T-cell (primary cell): ENCODE measurements around the gene EPG5. TPM values are rescaled to one million over a fixed set of nuclear protein-coding genes. Genes with fewer than 3 reads are reported as not detected.

Experiments used
- ATAC-seq, 4 experiments: fragments of 200-7000 bp in 3 of 4; fragments of 150-1000 bp in 1 of 4; cut with Tn5 transposase; replicated peaks in 1 of 4; 1 replicate in 3 of 4; 2 replicates in 1 of 4; pipeline ENCODE4 v1.10.0; 2021; ENCODE audit warnings: moderate library complexity in 3 of 4, mild to moderate bottlenecking in 2 of 4, moderate number of reproducible peaks in 1 of 4
- CTCF ChIA-PET, 2 donors: fragments of 300-600 bp; sonication (Branson Sonifier 250); formaldehyde crosslinking; loops; one replicate each; lab custom pipeline; 2022; ENCODE audit warnings: antibody characterized with exemption in 2 of 2; lab: Charles Lee
- POLR2A ChIA-PET, 2 donors: fragments of 300-600 bp; sonication (Branson Sonifier 250); formaldehyde crosslinking; loops; one replicate each; lab custom pipeline; 2022; ENCODE audit warnings: antibody characterized with exemption in 2 of 2; lab: Charles Lee
- DNase-seq, 35 experiments: peaks; one replicate each; pipeline versions ENCODE4 v3.0.0 to v3.0.0-alpha.2; 2013 to 2023
- H3K27ac ChIP-seq: one replicate; pipeline ENCODE4 v1.5.1; 2013; ENCODE audit warnings: low read length
- H3K27me3 ChIP-seq, 2 experiments: replicated peaks in 1 of 2; 1 replicate in 1 of 2; 2 replicates in 1 of 2; pipeline versions ENCODE4 v1.6.1 to v1.7.0; 2013; ENCODE audit warnings: low read length in 1 of 2, mixed read lengths in 1 of 2; ENCODE audit not compliant: control insufficient read depth in 2 of 2, insufficient read depth in 2 of 2; ENCODE audit errors: extremely low read depth in 1 of 2
- H3K36me3 ChIP-seq, 2 donors: 1 replicate in 1 of 2; 2 replicates in 1 of 2; pipeline versions ENCODE4 v1.6.1 to v1.7.0; 2013; ENCODE audit warnings: low read length in 1 of 2; ENCODE audit not compliant: control insufficient read depth in 2 of 2, insufficient read depth in 1 of 2; ENCODE audit errors: extremely low read depth in 1 of 2
- H3K4me1 ChIP-seq, 2 experiments: 1 replicate in 1 of 2; 2 replicates in 1 of 2; pipeline versions ENCODE4 v1.6.1 to v1.7.0; 2013; ENCODE audit warnings: low read length in 2 of 2, mixed read lengths in 1 of 2; ENCODE audit not compliant: insufficient read depth in 2 of 2, control insufficient read depth in 1 of 2; ENCODE audit errors: extremely low read depth in 1 of 2
- H3K4me3 ChIP-seq, 2 donors: 1 replicate in 1 of 2; 2 replicates in 1 of 2; pipeline versions ENCODE4 v1.5.1 to v1.7.0; 2013; ENCODE audit warnings: mild to moderate bottlenecking in 2 of 2, low read length in 1 of 2, moderate library complexity in 1 of 2; ENCODE audit not compliant: control insufficient read depth in 1 of 2; ENCODE audit errors: extremely low read depth in 1 of 2
- H3K9me3 ChIP-seq: 2 replicates; pipeline ENCODE4 v1.7.0; 2013
- H3K27ac Mint-ChIP-seq, 2 donors: one replicate each; pipeline ENCODE4 v1.8.0; 2020 to 2021; ENCODE audit warnings: mild to moderate bottlenecking in 2 of 2, mixed read lengths in 2 of 2
- H3K27me3 Mint-ChIP-seq, 2 donors: one replicate each; pipeline ENCODE4 v1.8.0; 2021 to 2022; ENCODE audit warnings: mixed read lengths in 2 of 2
- H3K36me3 Mint-ChIP-seq: one replicate; pipeline ENCODE4 v1.8.0; 2021; ENCODE audit warnings: mixed read lengths
- H3K4me1 Mint-ChIP-seq, 3 donors: one replicate each; pipeline ENCODE4 v1.8.0; 2020 to 2022; ENCODE audit warnings: mixed read lengths in 3 of 3, mild to moderate bottlenecking in 1 of 3
- H3K4me3 Mint-ChIP-seq, 3 donors: one replicate each; pipeline ENCODE4 v1.8.0; 2020 to 2022; ENCODE audit warnings: mild to moderate bottlenecking in 3 of 3, mixed read lengths in 3 of 3, moderate library complexity in 3 of 3
- H3K9me3 Mint-ChIP-seq, 3 donors: one replicate each; pipeline ENCODE4 v1.8.0; 2020 to 2022; ENCODE audit warnings: mixed read lengths in 3 of 3
- WGBS: methylation state at CpG from one replicate; pipeline ENCODE4 v1.1.5; 2013; ENCODE audit warnings: missing lambda C conversion rate; ENCODE audit not compliant: insufficient coverage; 5-methylcytosine and 5-hydroxymethylcytosine counted together
- total RNA-seq, 35 experiments: library from RNA in 6 of 35; stranded (reverse) in 6 of 35; fragments of 120-200 nt in 1 of 35; gene quantifications; one replicate each; pipeline versions ENCODE4 v1.2.1 to v1.2.4 and lab custom pipeline; 2013 to 2026

Gene EPG5, protein sequence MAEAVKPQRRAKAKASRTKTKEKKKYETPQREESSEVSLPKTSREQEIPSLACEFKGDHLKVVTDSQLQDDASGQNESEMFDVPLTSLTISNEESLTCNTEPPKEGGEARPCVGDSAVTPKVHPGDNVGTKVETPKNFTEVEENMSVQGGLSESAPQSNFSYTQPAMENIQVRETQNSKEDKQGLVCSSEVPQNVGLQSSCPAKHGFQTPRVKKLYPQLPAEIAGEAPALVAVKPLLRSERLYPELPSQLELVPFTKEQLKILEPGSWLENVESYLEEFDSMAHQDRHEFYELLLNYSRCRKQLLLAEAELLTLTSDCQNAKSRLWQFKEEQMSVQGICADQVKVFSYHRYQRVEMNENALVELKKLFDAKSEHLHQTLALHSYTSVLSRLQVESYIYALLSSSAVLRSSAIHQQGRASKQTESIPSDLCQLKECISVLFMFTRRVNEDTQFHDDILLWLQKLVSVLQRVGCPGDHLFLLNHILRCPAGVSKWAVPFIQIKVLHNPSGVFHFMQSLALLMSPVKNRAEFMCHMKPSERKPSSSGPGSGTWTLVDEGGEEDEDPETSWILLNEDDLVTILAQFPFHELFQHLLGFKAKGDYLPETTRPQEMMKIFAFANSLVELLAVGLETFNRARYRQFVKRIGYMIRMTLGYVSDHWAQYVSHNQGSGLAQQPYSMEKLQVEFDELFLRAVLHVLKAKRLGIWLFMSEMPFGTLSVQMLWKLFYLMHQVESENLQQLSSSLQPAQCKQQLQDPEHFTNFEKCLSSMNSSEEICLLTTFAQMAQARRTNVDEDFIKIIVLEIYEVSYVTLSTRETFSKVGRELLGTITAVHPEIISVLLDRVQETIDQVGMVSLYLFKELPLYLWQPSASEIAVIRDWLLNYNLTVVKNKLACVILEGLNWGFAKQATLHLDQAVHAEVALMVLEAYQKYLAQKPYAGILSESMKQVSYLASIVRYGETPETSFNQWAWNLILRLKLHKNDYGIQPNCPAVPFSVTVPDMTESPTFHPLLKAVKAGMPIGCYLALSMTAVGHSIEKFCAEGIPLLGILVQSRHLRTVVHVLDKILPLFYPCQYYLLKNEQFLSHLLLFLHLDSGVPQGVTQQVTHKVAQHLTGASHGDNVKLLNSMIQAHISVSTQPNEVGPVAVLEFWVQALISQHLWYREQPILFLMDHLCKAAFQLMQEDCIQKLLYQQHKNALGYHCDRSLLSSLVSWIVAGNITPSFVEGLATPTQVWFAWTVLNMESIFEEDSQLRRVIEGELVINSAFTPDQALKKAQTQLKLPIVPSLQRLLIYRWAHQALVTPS (N-terminal part only)
- 10 to 100 TPM; 39.2 to 54.4 (median 42.6) TPM for total RNA-seq
- total RNA-seq (2013), result 42.9 TPM
- total RNA-seq (lab: John Stamatoyannopoulos, UW), result 34.0 to 202 (median 117) reads per million in 29 experiments

GRCh38 chr18:45967007-45967706 lies at the start of gene EPG5:
Gene EPG5, minus strand, starts transcription at chr18:45967329. Its CDS starts 90 bp downstream, at chr18:45967239.
- Histone ChIP-seq H3K36me3 (peaks cover 0 to 6% of the 10 kb centered on the region in 2 donors), H3K27ac (peak within 1 kb of the TSS; percentile 59), H3K4me3 (peak within 1 kb of the TSS; percentile 78 to 89), H3K27me3 (no peaks in the 10 kb centered on the region), H3K9me3 (no peaks in the 10 kb centered on the region), H3K4me1 (peaks cover 14 to 28% of the 10 kb centered on the region in 2 experiments)
- Mint-ChIP-seq H3K4me1 (peaks cover 44 to 56% (median 46%) of the 10 kb centered on the region in 3 donors), H3K4me3 (peak within 1 kb of the TSS; percentile 87 to 99 (median 98)), H3K27ac (peak within 1 kb of the TSS; percentile 92 to 98), H3K27me3 (no peaks in the 10 kb centered on the region), H3K9me3 (no peaks in the 10 kb centered on the region), H3K36me3 (peaks cover 12% of the 10 kb centered on the region)
- POLR2A ChIA-PET, result no interaction called here
- CTCF ChIA-PET, result no interaction called here
- ATAC-seq (peak; percentile 92 to 98 (median 96)), DNase-seq (peak; percentile 73 to 93 (median 85))
- WGBS, result under 1% methylated on average over 47 of the region's 50 CpGs

DNA sequence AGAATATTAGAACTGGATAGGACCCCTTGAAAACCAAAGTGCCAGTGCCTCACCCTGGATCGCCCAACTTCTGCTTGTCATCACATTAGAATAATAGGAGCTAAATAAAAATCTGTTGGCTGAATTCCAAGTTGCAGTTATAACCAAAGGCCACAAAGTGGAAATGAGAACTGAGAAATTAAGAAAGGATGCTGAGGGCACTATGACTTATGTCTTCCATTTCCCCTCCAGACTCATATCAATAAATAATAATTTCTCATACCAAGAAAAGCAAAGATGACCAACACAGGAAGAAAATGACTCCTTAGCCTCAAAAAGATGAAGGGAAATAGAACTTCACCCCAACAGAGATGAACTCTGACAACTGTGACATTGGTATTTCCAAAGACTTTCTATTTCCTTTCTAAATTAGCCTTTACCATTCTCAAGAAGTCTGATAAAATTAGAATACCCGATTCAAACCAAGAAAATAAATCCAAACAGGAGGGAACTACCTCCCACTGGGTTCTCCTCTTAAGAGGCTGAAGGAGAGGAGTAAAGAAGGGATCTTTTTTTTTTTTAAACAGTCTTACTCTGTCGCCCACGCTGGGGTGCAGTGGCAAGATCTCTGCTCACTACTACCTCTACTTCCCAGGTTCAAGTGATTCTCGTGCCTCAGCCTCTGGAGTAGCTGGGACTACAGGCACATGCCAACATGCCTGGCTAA lies 46.5 kb upstream of the EPG5 start:
- Histone ChIP-seq H3K4me3 (no peak overlapping the region), H3K27ac (no peak overlapping the region), H3K9me3 (no peaks in the 10 kb centered on the region), H3K4me1 (no peaks in the 10 kb centered on the region), H3K36me3 (peaks cover 0 to 12% of the 10 kb centered on the region in 2 donors), H3K27me3 (no peaks in the 10 kb centered on the region)
- Mint-ChIP-seq H3K27ac (peak overlapping the region in 1 of 2 donors; percentile 11), H3K36me3 (peaks cover 51% of the 10 kb centered on the region), H3K4me1 (peaks cover 0 to 7% (median 6%) of the 10 kb centered on the region in 3 donors), H3K27me3 (no peaks in the 10 kb centered on the region), H3K4me3 (no peak overlapping the region), H3K9me3 (no peaks in the 10 kb centered on the region)
- ATAC-seq (no peak), DNase-seq (no peak)
- 87% methylated on average over 3 of the region's 5 CpGs for WGBS
- ChIA-PET CTCF (interaction anchor here in 1 of 2 donors (0.6 to 1.2 kb wide), 2 partner anchors 60 to 1165 kb away, joined by 3 to 4 read pairs; no protein-coding TSS in a partner anchor), POLR2A (interaction anchor here in 1 of 2 donors (0.6 kb wide), 1 partner anchor 14 kb away, joined by 3 read pairs; no protein-coding TSS in a partner anchor)

GRCh38 chr18:46010676-46011075 lies 43.5 kb upstream of the EPG5 start:
- Mint-ChIP-seq H3K27me3 (no peaks in the 10 kb centered on the region), H3K36me3 (peaks cover 30% of the 10 kb centered on the region), H3K9me3 (no peaks in the 10 kb centered on the region), H3K27ac (no peak overlapping the region), H3K4me3 (no peak overlapping the region), H3K4me1 (peaks cover 0 to 7% (median 6%) of the 10 kb centered on the region in 3 donors)
- H3K4me1 ChIP-seq, result no peaks in the 10 kb centered on the region
- H3K9me3 ChIP-seq, result no peaks in the 10 kb centered on the region
- no peaks in the 10 kb centered on the region for H3K27me3 ChIP-seq
- no peak overlapping the region for H3K4me3 ChIP-seq
- no peak overlapping the region for H3K27ac ChIP-seq
- CTCF ChIA-PET, result interaction anchor here in 1 of 2 donors (0.6 kb wide), 1 partner anchor 71 kb away, joined by 6 read pairs; no protein-coding TSS in a partner anchor
- no peak for ATAC-seq
- H3K36me3 ChIP-seq, result peaks cover 0 to 18% of the 10 kb centered on the region in 2 donors
- DNase-seq, result no peak
- POLR2A ChIA-PET, result no interaction called here
- no CpG with 5 or more reads among the region's 4 CpGs for WGBS

DNA sequence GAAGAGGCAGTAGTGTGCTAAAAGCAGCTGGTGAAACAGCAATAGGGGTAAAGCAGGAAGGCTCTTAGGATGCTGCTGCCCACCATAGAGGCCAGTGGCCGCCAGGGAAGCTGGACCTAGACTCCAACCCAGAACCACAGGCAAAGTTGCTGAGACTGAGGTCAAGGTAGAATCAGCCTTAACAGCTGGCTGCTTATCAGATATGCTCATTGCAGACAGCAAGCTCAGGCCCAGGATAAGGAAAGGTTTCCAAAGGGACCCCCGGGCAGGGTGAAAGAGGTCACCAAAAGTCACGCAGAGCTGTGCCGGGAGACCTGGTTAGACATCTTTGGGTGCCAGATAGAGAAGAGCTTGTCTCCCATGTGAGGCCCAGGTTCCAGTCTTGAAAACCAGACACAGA lies 42.9 kb upstream of the EPG5 start:
- Mint-ChIP-seq H3K9me3 (no peaks in the 10 kb centered on the region), H3K36me3 (peaks cover 28% of the 10 kb centered on the region), H3K4me3 (no peak overlapping the region), H3K27ac (no peak overlapping the region), H3K4me1 (peaks cover 0 to 7% (median 6%) of the 10 kb centered on the region in 3 donors), H3K27me3 (no peaks in the 10 kb centered on the region)
- no peak overlapping the region for H3K27ac ChIP-seq
- H3K4me3 ChIP-seq, result no peak overlapping the region
- H3K27me3 ChIP-seq, result no peaks in the 10 kb centered on the region
- WGBS, result 97% methylated on average over 4 of the region's 4 CpGs
- no peaks in the 10 kb centered on the region for H3K4me1 ChIP-seq
- DNase-seq, result no peak
- no peaks in the 10 kb centered on the region for H3K9me3 ChIP-seq
- ChIA-PET POLR2A (no interaction called here), CTCF (interaction anchor here in 1 of 2 donors (1.2 kb wide), 1 partner anchor 63 kb away, joined by 4 read pairs; no protein-coding TSS in a partner anchor)
- peaks cover 0 to 18% of the 10 kb centered on the region in 2 donors for H3K36me3 ChIP-seq
- ATAC-seq, result no peak

DNA sequence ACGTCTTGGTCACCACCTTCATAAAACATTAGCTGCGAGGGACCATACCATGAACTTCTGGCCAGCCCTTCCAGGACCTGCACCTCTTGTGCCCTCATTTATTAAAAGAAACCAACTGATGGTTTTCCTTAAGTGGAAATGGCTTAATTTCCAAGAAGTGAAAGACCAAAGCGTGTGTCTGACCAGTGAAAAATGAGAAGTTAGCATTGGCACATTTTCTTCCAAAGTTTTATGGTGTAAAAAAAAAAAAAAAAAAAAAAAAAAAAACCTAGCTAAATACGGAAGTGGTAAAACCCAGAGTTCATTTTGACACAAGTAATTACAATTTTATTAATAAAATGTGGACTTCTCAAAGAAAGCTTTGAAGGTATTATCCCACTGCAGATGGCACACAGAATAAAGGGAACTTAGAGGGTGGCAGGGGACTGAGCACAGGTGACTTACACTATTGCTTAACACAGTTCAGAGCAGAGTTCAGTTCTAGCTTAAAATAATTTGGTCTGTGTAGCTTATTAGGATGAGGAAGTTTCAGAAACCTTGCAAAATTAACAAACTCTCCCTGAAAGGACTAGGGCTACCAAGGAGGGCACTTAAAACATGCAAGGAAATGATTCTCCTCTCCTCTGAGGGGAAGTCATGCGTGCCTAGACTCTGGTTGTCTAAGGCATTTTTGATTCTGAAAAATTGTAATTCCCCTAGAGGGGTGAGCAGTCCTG lies 42.2 kb upstream of the EPG5 start:
- Mint-ChIP-seq H3K9me3 (no peaks in the 10 kb centered on the region), H3K4me1 (peaks cover 0 to 7% (median 6%) of the 10 kb centered on the region in 3 donors), H3K36me3 (peaks cover 29% of the 10 kb centered on the region), H3K27ac (no peak overlapping the region), H3K27me3 (no peaks in the 10 kb centered on the region), H3K4me3 (no peak overlapping the region)
- ChIA-PET POLR2A (interaction anchor here in 1 of 2 donors (0.6 to 0.8 kb wide), 3 partner anchors 15 to 271 kb away, joined by 3 to 6 read pairs (median 5); no protein-coding TSS in a partner anchor), CTCF (interaction anchor here in 1 of 2 donors (0.5 to 1.2 kb wide), 2 partner anchors 9 to 64 kb away, joined by 3 to 4 read pairs; no protein-coding TSS in a partner anchor)
- Histone ChIP-seq H3K27ac (no peak overlapping the region), H3K9me3 (no peaks in the 10 kb centered on the region), H3K4me3 (no peak overlapping the region), H3K27me3 (no peaks in the 10 kb centered on the region), H3K4me1 (no peaks in the 10 kb centered on the region), H3K36me3 (peaks cover 0 to 18% of the 10 kb centered on the region in 2 donors)
- DNase-seq (no peak), ATAC-seq (no peak)
- WGBS, result no CpG with 5 or more reads among the region's 5 CpGs
